Spinal cord (tissue), 10 donors: Measurements from ENCODE around the gene PCP2. TPM values are rescaled to one million over a fixed set of nuclear protein-coding genes. Genes with fewer than 3 reads are reported as not detected.

Experiments used
- DNase-seq, 6 donors: peaks; one replicate each; pipeline versions ENCODE4 v3.0.0 to v3.0.0-alpha.2; 2013 to 2015; ENCODE audit warnings: low spot score in 6 of 6, low read depth in 4 of 6
- H3K27ac ChIP-seq: one replicate; pipeline ENCODE4 v1.5.1; 2013; ENCODE audit warnings: low read depth, low read length, control low read depth
- H3K27me3 ChIP-seq: one replicate; pipeline ENCODE4 v1.6.1; 2013; ENCODE audit warnings: low read length; ENCODE audit not compliant: control insufficient read depth, insufficient read depth
- H3K36me3 ChIP-seq: one replicate; pipeline ENCODE4 v1.6.1; 2013; ENCODE audit warnings: low read length; ENCODE audit not compliant: control insufficient read depth, insufficient read depth
- H3K4me1 ChIP-seq: one replicate; pipeline ENCODE4 v1.6.1; 2013; ENCODE audit warnings: low read length; ENCODE audit not compliant: control insufficient read depth, insufficient read depth
- H3K4me3 ChIP-seq: one replicate; pipeline ENCODE4 v1.5.1; 2013; ENCODE audit warnings: low read depth, low read length, control low read depth
- H3K9me3 ChIP-seq: one replicate; pipeline ENCODE4 v1.6.1; 2013; ENCODE audit warnings: low read length; ENCODE audit not compliant: control insufficient read depth, insufficient read depth
- WGBS: methylation state at CpG from one replicate; pipeline ENCODE4 v1.1.5; 2013; ENCODE audit warnings: missing lambda C conversion rate; ENCODE audit not compliant: insufficient coverage; 5-methylcytosine and 5-hydroxymethylcytosine counted together
- polyA plus RNA-seq, 2 donors: library from polyadenylated mRNA; unstranded; fragments of 120-200 nt; gene quantifications; one replicate each; pipeline ENCODE4 v1.2.1, GENCODE V29; 2013; ENCODE audit not compliant: insufficient read length in 2 of 2
- total RNA-seq, 2 donors: library from RNA; depleted of rRNA in 1 of 2; stranded (reverse); fragments of 120-200 nt in 1 of 2; fragments of >200 nt in 1 of 2; gene quantifications; one replicate each; pipeline versions ENCODE4 v1.2.3 to v1.2.4, GENCODE V29; 2013 to 2014
- donor health status: healthy.

Gene PCP2
- total and polyA plus RNA-seq, 4 donors, result 0.62 TPM; not detected in 3

- H3K36me3 ChIP-seq, result peaks cover 86% of the 10 kb centered on the region
- H3K9me3 ChIP-seq, result no peaks in the 10 kb centered on the region
- 86% methylated on average over 20 of the region's 31 CpGs for WGBS
- no peak for DNase-seq
- no peaks in the 10 kb centered on the region for H3K27me3 ChIP-seq
- no peak overlapping the region for H3K27ac ChIP-seq
- H3K4me3 ChIP-seq, result no peak overlapping the region
- no peaks in the 10 kb centered on the region for H3K4me1 ChIP-seq
Observed at GRCh38 chr19:7610491-7611240, 22.9 kb downstream of the PCP2 start.

- Histone ChIP-seq H3K9me3 (no peaks in the 10 kb centered on the region), H3K4me3 (no peak overlapping the region), H3K4me1 (no peaks in the 10 kb centered on the region), H3K27ac (no peak overlapping the region), H3K27me3 (no peaks in the 10 kb centered on the region), H3K36me3 (peaks cover 78% of the 10 kb centered on the region)
- WGBS, result 91% methylated on average over 15 of the region's 25 CpGs
- no peak for DNase-seq
Observed at GRCh38 chr19:7607874-7608560, 25.5 kb downstream of the PCP2 start.

GRCh38 chr19:7607212-7607873 lies 26.2 kb downstream of the PCP2 start:
- Histone ChIP-seq H3K27ac (no peak overlapping the region), H3K36me3 (peaks cover 72% of the 10 kb centered on the region), H3K9me3 (no peaks in the 10 kb centered on the region), H3K4me3 (no peak overlapping the region), H3K4me1 (no peaks in the 10 kb centered on the region), H3K27me3 (no peaks in the 10 kb centered on the region)
- no peak for DNase-seq
- WGBS, result 100% methylated on average over 1 of the region's 10 CpGs

- H3K4me1 ChIP-seq, result no peaks in the 10 kb centered on the region
- H3K36me3 ChIP-seq, result peaks cover 61% of the 10 kb centered on the region
- WGBS, result 88% methylated on average over 6 of the region's 17 CpGs
- H3K27ac ChIP-seq, result no peak overlapping the region
- H3K9me3 ChIP-seq, result no peaks in the 10 kb centered on the region
- no peaks in the 10 kb centered on the region for H3K27me3 ChIP-seq
- no peak for DNase-seq
- no peak overlapping the region for H3K4me3 ChIP-seq
Observed at GRCh38 chr19:7606289-7606688, 27.2 kb downstream of the PCP2 start.

DNA sequence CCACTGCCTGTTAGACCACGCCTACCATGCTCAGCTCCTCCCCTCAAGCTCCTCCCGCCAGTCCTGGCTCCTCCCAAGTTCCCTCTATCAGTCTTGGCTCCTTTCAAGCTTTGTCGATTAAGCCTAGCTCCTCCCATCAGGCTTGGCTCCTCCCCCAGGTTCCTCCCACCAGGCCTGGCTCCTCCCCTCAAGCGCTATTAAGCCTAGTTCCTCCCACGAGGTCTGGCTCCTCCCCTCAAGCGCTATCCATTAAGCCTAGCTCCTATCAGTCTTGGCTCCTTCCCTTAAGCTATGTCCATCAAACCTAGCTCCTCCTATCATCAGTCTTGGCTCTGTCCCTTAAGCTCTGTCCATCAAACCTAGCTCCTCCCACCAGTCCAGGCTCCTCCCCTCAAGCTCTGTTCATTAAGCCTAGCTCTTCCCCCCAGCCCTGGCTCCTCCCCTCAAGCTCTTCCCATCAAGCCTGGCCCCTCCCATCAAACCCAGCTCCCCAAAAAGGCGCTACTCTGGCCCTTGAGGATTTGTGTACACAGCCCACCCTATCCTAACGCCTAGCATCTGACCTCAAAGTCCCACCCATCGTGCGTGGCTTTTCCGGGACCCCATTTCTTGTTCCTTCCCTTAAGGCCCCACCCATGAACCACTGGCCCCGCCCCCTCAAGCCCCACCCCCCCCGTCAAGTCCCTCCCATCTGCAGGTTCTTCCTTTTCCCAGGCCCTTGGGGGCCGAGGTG lies 27.9 kb downstream of the PCP2 start:
- H3K27me3 ChIP-seq, result no peaks in the 10 kb centered on the region
- H3K27ac ChIP-seq, result no peak overlapping the region
- WGBS, result 72% methylated on average over 8 of the region's 14 CpGs
- no peaks in the 10 kb centered on the region for H3K4me1 ChIP-seq
- H3K9me3 ChIP-seq, result no peaks in the 10 kb centered on the region
- no peak overlapping the region for H3K4me3 ChIP-seq
- DNase-seq, result peak in 1 of 6 donors; percentile 8
- peaks cover 55% of the 10 kb centered on the region for H3K36me3 ChIP-seq

- Histone ChIP-seq H3K36me3 (peaks cover 42% of the 10 kb centered on the region), H3K4me1 (no peaks in the 10 kb centered on the region), H3K4me3 (no peak overlapping the region), H3K27me3 (no peaks in the 10 kb centered on the region), H3K9me3 (no peaks in the 10 kb centered on the region), H3K27ac (no peak overlapping the region)
- WGBS, result 83% methylated on average over 9 of the region's 9 CpGs
- no peak for DNase-seq
Observed at GRCh38 chr19:7603919-7604318, 29.6 kb downstream of the PCP2 start.

- no peak overlapping the region for H3K4me3 ChIP-seq
- H3K27ac ChIP-seq, result no peak overlapping the region
- no peaks in the 10 kb centered on the region for H3K4me1 ChIP-seq
- H3K9me3 ChIP-seq, result no peaks in the 10 kb centered on the region
- H3K27me3 ChIP-seq, result no peaks in the 10 kb centered on the region
- H3K36me3 ChIP-seq, result peaks cover 34% of the 10 kb centered on the region
- no peak for DNase-seq
- 91% methylated on average over 10 of the region's 11 CpGs for WGBS
Observed at GRCh38 chr19:7602935-7603497, 30.5 kb downstream of the PCP2 start.

- Histone ChIP-seq H3K27ac (no peak overlapping the region), H3K9me3 (no peaks in the 10 kb centered on the region), H3K27me3 (peaks cover under 1% of the 10 kb centered on the region), H3K36me3 (peaks cover 28% of the 10 kb centered on the region), H3K4me1 (peaks cover 3% of the 10 kb centered on the region), H3K4me3 (no peak overlapping the region)
- no peak for DNase-seq
- 59% methylated on average over 14 of the region's 15 CpGs for WGBS
Observed at GRCh38 chr19:7602240-7602934, 31.1 kb downstream of the PCP2 start.

DNA sequence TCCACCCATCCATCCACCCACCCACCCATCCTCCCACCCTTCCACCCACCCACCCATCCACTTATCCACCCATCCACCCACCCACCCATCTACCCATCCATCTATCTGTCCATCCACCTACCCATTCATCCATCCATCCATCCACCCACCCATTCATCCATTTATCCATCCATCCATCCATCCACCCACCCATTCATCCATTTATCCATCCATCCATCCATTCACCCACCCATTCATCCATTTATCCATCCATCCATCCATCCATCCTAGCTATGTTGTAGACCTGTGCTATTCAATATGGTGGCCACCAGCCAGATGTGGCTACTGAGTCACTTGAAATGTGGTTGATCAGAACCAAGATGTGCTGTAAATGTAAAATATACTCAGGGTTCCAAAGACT lies 32.8 kb downstream of the PCP2 start:
- no peak for DNase-seq
- H3K4me1 ChIP-seq, result peaks cover 13% of the 10 kb centered on the region
- H3K9me3 ChIP-seq, result no peaks in the 10 kb centered on the region
- peaks cover 15% of the 10 kb centered on the region for H3K36me3 ChIP-seq
- H3K27ac ChIP-seq, result no peak overlapping the region
- peaks cover 6% of the 10 kb centered on the region for H3K27me3 ChIP-seq
- H3K4me3 ChIP-seq, result no peak overlapping the region
